Stimulated activated CD4-positive, alpha-beta T cell treated with anti-CD3 and anti-CD28 coated beads, Interleukin-2, amount 100 ng/mL, for 4 hours (primary cell): ENCODE results near the gene MTHFD1L.

ENCODE experiments used
- DNase-seq: peaks from one replicate; pipeline ENCODE4 v3.0.0-alpha.2; 2020; ENCODE audit warnings: low read depth

The MTHFD1L gene

DNA sequence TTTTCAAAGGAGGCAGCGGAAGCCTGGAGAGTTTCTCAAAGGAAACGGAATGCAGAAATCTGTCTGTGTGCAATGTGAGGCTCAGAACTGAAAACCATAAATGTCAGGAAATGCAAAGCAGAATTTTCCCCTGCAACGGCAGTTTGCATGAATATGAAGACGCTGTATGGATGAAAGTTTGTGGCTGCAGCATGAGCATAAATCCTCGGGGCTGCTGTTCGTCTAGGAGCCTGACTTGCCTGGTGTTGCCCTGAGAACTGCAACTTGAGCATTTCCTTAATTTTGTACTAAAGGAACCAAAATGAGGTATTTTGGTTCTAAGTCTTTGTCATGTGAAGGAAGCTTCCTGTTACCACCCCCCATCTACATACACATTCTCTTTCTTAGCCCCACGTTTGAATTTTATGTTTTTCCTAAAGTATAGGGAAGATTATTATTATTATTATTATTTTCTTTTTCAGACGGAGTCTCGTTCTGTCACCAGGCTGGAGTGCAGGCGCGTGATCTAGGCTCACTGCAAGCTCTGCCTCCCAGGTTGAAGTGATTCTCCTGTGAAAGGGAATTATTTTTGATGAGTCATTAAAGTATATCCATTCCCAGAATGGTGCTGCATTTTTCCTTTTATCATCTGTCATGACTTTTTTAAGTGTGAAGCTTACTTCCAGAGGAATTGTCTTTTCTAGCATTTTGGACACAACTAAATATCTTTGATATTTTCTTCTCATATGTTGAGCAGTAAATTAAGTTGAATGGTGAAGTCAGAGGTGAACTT, 33.1 kb downstream of the MTHFD1L start:
- DNase-seq, result no peak

DNA sequence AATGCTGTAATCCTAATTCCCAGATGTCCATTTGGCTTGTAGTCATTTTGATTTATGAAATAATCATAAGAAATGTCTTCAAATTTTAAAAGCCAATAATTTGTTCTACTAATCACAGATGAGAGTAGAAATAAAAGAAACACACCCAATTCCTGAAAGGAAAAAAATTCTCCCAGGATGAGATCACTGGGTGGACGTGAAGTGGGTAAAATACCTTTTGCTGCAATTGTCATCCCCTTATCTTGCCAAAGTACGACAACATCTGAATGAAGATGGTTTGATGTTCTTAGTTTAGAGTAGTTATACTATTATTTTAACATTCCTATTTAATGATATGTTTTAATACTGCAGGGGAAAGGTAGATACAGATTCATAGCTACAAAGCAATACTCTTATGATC, 33.7 kb downstream of the MTHFD1L start:
- no peak for DNase-seq

GRCh38 chr6:150900049-150900448, 34.5 kb downstream of the MTHFD1L start:
- no peak for DNase-seq

- DNase-seq, result no peak
Measured at GRCh38 chr6:150902142-150902776, 36.8 kb downstream of the MTHFD1L start.

GRCh38 chr6:150905769-150906168, 40.3 kb downstream of the MTHFD1L start:
- no peak for DNase-seq

- no peak for DNase-seq
Measured at GRCh38 chr6:150906641-150907326, 41.3 kb downstream of the MTHFD1L start.

GRCh38 chr6:150907383-150907782, 41.9 kb downstream of the MTHFD1L start:
- no peak for DNase-seq

- no peak for DNase-seq
Measured at GRCh38 chr6:150908901-150909300, 43.4 kb downstream of the MTHFD1L start.

DNA sequence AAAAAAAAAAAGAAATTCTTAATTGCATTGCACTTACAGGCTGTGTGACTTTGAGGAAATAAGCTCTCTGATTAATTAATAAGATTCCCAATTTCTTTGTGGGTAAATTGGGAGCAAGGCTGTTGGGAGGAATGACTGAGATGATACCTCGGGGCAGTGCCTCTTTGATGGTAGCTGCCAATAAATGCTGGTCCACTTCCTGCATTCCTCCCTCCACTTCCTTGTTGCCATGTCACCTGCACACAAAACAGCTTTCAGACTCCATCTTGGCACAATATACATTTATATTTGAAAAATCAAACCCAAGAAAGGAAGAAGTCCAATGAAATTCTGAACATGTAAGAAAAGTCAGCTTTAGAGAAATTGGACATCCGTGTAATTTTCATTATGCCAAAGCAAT, 45.1 kb downstream of the MTHFD1L start:
- DNase-seq, result no peak

GRCh38 chr6:150914372-150914771, 48.9 kb downstream of the MTHFD1L start:
- no peak for DNase-seq

- no peak for DNase-seq
Measured at GRCh38 chr6:150915131-150915879, 49.8 kb downstream of the MTHFD1L start.

GRCh38 chr6:150915880-150916265, 50.4 kb downstream of the MTHFD1L start:
- DNase-seq, result no peak

- no peak for DNase-seq
Measured at GRCh38 chr6:150919938-150920337, 54.4 kb downstream of the MTHFD1L start.

DNA sequence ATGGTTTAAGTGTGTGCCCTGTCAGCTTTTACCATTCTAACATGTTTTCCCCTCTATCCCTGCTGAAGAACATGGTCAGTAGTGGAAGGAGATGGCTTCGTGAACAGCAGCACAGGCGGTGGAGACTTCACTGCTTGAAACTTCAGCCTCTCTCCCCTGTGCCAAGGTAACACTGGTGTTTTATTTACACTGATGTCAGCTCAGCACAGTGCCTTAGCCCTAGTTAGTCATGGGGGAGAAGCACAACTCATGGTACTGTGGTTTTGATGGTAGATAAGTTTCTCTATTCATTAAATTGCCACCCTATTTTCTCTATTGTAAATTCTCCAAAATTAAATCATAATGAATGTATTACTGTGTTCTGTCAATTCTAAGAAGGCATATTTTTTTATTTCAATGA, 56.6 kb downstream of the MTHFD1L start:
- DNase-seq, result no peak

GRCh38 chr6:150924808-150925589, 59.5 kb downstream of the MTHFD1L start:
- DNase-seq, result no peak

- DNase-seq, result no peak
Measured at GRCh38 chr6:150925590-150925928, 60.1 kb downstream of the MTHFD1L start.

GRCh38 chr6:150925976-150926375, 60.5 kb downstream of the MTHFD1L start:
- no peak for DNase-seq

- DNase-seq, result no peak
Measured at GRCh38 chr6:150928882-150929281, 63.4 kb downstream of the MTHFD1L start.

DNA sequence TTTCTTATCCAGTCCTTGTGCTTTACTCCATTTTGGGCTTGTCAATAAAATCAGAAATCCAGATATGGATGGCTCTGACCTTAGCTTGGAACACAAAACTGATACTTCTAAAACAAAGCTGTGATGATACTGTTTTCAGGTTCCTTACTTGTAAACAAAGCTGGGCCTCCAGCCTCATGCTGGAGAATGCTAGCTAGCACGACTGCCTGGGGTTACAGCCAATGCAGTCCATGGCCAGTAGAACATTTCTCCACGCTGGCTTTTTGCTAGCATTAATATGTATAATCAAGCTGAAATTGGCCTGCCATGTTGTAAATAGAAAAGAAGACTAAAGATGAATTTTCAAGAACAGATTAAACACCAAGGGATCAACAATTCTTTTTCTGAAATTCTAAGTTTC, 63.9 kb downstream of the MTHFD1L start:
- DNase-seq, result no peak

DNA sequence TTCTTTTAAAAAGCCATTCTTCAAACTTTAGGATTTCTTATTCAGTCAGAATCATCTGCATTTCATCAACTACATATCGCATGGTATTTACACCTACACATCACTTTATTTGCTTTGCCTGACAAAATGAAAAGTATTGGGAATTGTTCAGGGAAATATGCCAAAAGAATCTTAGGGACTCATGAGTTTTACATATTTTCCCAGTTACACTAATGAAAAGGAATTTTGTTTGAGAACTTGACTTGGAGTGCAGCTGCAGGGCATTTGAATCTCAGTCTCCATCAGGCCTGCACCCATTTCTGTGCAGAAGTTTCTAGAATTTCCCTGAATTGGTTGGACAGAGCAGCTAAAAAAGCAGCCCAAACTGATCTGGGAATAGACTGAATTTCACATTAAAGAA, 65.3 kb downstream of the MTHFD1L start:
- no peak for DNase-seq

DNA sequence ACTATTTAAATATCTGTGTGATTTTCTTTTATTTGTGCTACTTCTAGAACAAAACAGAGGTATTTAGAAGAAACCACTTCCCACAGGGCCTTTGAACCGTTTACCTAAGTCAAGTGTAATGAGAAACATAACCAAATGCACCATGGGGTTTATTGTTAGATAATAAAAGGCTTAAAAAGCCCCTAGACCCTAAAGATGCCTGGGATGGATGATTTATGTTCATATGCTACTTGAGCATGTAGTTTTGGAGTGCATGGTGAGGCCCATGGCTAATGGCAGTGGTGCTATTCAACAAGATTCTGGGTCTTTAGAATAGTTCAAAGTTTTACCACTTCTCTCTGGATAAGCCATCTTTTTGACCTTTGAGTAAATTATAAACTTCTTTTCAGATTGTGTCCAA, 65.9 kb downstream of the MTHFD1L start:
- DNase-seq, result no peak

- DNase-seq, result no peak
Measured at GRCh38 chr6:150932996-150933395, 67.5 kb downstream of the MTHFD1L start.
